GM18868 (cell line): ENCODE data around the gene SELP.
A peak's percentile ranks its signal among the peaks of the same experiment; 100 is the strongest.

Source experiments
- ATAC-seq: cut with Tn5 transposase; IDR thresholded peaks from one replicate; pipeline ENCODE4 v1.9.1; 2021; ENCODE audit warnings: mild to moderate bottlenecking, moderate library complexity; ENCODE audit not compliant: unreplicated experiment

The SELP gene

DNA sequence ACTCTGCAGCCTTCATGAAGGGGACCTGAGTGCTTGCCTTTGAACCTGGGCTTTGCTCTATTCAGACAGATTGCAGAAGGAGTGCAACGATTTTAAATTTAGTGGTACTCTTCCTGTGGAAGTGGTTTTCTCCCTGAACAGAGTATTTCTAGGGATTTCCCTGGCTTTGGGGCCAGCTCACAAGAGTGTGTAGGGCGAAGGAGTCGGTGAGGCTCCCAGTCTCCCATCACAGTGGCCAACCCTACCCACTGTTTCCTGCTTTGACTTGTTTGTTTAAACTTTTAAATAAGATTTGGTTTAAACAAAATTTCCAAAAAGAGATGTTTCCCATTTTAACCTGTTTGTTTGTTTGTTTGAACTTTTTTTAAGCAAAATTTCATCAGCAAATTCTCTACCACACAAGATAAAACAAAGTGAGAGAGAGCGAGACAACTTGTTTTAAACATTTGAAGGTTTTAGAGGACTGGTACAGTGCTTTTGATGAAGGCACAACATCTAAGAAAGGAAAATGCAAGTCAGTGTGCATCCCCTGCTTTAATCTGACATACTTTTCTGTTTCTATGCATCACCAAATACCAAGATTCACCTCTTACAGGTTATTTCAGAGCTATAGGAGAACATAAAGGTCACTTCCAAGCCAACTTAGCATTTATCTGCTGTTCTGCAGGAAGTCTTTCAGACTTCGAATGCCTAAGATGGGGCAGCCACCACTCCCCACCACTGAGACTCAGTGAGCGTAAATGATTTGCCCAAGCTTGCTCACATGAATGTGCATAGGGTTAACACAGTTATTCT, 6.6 kb downstream of the SELP start:
- no peak for ATAC-seq

DNA sequence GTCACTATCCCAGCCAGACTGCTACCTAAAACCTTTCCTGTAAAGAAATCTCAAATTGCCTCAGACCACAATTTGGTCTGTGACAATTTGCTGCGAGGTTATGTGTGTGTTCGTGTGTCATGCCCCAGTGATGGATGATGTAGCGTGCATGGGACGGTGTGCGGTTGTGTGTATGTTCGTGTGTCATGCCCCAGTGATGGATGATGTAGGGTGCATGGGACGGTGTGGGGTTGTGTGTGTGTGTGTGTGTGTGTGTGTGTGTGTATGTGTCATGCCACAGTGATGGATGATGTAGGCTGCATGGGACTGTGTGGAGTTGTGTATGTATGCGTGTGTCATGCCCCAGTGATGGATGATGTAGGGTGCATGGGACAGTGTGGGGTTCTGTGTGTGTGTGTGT, 9.4 kb downstream of the SELP start:
- ATAC-seq, result no peak

DNA sequence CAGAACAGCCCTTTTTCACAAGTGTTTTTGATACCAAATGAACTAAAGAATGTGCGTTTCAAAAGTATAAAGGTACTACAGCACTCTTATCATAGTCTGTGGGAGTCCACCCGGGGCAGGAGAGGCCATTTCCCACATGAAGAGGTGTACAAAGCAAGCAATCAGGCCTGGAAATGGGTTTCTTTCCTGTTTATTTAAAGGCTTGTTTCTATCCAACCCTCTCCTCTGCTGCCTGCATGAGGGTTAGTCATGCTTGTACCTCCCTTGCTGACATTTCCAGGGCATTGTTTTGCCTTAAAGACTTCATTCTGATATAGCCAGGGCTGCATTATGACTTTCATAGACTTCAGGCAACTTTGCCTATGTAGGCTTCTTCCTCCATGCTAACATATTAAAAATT, 11.6 kb downstream of the SELP start:
- ATAC-seq, result no peak

DNA sequence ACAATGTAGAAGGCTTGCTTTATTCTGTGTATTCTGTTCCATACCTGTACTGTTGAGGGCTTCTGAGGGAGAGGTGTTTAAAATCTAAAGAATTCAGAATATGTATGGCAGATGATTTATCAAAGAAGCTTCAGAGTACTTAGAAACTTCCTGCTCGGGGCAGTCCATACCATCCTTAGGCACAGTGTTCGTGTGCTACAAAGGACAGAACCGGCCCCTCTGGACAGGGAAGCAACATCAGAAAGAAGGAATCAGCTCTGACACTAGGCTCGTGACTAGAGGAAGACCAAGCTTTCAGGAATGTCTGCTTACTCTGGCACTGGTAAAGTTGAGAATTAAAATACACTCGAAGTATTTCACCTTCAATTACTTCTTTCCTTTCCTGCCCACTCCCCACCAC, 14.1 kb downstream of the SELP start:
- ATAC-seq, result no peak

DNA sequence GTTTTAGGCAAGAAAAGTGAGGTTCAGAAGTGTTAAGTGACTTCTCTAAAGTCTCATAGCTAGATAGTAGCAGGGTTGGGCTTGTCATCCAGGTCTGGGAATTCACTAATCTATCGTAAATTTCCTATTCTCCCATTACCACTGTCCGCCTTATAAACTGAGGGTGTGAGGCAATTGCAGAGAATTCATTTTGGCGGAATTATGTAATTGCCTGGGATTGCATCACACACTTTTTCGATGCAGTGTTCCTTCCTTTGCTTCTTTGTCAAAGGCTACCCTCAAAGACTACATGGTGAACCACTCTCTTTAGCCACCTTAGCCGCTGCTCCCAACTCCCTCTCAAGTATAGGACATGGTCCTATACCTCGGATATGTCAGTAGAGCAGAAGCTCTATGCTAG, 19.1 kb downstream of the SELP start:
- no peak for ATAC-seq

DNA sequence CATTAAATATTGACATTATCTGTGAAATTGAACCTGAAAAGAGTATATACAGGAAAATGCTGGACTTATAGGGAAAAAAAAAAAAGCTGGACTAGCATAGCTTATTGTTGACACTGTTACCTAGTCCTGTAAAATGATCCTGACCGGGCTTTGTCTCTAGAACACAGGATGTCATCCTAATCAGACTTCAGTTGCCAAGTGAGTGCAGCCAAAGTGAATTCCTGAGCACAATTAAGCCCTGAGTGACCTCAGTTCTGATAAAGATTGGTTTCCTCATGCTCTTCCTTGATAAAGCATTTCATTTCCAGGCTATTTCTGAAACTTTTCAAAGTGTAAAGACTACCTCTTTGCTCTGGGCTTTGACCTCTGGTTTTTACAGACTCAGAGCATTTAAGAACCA, 19.8 kb downstream of the SELP start:
- no peak for ATAC-seq

DNA sequence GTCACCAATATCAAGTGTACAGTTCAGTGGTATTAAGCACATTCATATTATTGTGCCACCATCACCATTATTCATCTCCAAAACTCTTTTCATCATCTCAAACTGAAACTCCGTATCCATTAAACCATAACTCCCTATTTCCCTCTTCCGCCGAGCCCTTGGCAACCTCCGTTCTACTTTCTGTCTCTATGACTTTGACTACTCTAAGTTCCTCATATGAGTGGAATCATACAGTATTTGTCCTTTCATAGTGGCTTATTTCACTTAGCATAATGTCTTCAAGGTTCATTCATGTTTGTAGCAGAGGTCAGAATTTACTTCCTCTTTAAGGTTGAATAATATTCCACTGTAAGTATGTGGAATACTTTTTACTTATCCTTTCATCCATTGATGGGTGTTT, 21.7 kb downstream of the SELP start:
- ATAC-seq, result no peak

DNA sequence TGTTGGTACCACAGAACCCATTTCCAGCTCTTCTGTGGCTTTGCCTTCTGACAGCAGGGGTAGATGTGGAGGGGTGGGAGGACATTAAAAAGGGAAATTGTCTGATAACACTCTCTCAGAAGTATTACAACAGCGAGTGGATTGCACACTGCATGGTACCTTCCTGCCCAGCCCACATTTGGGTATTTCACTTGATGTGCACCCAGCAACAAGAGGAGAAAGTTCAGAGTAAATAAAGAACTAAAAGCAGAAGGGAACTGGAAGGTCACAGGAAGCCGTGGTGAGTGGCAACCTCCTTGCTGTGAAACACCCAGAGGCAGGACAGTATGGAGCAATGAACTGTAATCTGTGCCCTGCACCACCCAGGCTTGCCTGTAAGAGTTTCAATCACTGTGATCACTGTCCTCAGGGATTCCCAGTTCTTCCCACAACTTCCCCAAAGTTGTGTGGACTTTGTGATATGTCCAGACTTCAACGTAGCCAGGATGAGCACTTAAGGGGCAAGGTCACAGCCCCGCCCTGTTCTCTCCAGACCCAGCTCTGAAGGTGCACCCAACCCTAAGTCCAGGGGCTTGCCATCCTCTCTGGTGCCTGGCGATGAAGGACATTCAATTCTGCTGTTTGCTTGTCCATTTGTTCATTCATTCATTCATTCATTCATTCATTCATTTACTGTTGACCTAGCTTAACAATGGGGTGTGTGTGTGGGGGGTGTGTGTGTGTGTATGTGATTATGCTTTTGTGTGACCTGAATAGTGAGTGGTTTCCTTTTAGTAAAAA, 25.0 kb downstream of the SELP start:
- ATAC-seq, result peak; percentile 68

DNA sequence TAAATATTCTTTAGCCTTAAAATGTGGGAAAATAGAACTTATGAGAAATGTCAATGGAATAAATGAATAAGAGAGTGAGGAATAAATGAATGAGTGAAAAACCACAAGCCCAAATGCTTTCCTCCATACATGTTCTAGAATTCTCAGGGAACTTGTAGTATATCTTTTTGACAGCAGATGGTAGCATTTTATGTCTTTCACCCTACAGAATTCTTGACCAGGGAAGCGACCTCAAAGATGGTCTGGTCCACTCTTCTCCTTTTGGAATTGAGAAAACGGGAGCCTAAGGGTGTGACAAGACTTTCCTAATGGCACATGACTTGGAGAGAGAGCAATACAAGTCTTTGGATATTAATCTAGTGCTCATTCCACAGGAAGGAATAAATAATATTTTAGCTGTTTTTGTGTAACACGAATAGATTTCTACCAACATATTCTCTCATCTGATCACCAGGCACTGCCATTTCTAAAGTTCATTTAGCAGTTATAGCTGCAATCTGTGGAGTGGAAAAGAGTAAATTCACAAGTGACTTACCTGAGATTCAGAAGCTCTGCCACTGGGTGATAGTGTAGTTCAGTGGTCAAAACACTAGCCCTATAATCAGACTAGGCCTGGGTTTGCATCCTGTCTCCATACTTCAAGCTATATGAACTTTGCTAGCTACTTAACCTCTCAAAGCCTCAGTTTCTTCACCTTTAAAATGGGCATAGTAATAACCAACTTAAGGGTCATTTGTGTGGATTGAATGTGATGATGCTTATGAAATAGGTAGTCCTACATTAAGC, 28.6 kb downstream of the SELP start:
- ATAC-seq, result peak; percentile 50

DNA sequence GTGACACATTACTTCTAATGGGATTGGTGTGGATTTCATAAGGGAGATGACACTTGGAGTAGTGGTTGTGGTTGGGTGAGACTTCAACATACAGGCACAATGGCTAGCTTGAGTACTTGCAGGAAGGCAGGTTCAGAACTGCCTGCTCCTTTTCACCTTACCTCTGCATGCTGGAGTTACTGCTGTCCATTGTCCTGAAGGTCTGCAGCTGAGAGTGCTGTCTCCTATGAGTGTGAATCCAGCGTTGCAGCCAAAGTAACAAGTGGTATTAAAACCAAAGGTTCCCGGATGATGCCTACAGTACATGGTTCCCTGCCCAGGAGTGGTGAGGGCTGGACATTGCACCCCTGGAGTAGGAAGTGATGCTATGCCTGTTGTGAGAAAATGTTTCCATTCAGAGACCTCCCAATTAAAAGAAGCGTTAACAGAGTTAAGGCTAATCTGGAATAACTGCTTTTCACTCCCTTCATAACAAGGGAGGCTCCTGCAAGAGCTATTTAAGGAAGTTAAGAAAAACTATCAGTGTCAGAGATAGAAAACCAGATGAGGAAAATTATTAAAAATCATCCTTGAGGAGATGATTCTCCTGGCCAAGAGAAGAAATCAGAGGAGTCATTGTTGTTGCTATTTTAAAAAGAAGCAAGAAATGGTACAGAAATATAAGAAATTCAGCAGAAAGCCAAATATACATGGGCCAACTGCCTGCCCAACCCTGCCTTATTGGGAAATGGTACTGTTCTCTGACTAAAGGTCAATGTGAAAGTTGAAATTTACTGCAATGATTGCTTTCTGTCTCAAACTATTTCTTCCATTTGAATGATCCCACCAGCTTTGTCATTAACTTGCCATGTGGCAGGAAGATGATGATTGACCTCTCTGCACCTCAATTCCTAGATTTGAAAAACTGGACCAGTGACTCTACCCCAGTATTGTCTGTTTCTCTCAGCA, 33.9 kb downstream of the SELP start:
- ATAC-seq, result peak; percentile 48

DNA sequence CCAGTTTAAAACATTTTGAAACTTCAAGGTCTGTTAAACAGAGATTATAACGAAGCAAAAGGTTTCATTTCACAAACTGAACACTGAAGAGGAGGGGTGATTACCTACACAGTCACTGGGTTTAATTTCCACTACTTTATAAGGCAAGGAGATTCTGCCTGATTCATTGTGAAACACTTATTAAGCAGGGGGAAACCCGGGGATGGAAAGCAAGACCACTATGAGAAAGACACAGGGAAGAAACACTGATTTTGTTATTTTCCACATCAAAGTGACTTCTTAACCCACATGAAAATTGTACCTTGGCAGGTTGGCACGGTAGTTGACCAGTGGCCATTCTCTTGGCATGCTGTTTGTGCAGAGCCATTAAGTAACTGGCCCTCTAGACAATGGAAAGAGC, 35.5 kb downstream of the SELP start:
- ATAC-seq, result peak; percentile 95

DNA sequence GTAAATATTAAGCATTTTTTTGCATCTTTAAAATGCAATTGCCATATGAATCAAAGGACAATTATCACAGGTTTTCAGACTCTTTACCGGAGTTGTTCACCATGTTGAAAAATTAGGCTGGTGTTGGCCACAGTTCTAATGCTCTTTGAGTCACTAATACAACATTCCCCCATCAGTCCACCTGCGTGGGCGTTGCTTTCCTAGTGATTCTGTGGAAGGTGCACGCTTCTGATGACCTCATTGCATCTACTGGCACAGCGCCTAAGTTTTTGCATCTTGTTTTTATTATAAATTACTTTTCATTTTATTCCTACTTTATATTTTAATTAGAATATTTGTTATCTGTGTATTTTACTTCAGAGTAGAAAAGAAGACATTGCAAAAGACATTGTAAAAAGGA, 39.0 kb downstream of the SELP start:
- no peak for ATAC-seq

DNA sequence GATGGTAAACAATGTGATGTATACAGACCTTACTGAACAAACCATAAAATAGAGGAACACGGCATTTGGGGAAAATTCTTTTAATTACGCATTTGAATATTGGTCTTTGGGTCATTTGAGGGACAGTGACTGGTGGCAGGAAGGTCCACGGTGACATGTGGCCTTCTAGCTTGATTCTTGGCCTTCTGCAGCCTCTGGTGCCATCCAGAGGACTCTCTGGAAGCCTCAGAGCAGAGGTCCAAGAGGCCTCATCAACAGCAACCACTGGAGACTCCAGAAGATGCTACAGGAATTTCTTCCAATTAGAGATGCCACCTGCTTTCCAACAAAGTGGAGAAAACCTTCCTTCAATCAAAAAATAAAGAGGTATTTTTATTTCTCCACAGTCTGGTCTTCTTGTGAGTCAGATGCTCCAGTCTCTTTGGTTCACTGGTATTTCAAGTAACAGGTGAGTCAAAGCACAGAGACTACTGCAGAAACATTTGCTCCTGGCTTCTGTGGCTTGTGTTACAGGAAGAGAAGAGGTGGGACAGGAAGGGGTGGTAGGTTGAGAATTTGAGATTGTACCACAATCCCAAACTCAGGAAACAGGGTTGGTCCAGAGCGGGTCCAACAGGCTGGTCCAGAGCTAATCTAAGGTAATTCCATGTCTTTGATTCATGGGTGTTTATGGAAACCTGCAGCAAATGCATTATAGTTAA, 41.0 kb downstream of the SELP start:
- ATAC-seq, result no peak

DNA sequence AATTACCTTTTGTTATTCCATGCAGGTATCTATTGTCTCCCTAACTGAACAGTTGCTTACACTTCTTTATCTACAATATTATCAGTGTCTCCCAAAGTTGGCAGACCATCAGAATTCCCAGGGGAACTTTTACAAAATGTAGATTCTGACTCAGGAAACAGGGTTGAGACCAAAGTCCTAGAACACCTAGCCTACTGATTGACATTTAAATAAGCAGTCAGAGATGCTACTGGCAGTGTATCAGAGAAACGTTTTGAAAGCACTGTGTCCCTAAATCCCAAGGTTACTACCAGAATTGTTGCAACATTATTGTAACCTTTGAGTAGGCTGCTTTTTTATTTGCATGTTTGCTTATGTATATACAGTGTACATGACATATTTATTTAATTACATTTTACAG, 41.8 kb downstream of the SELP start:
- no peak for ATAC-seq

DNA sequence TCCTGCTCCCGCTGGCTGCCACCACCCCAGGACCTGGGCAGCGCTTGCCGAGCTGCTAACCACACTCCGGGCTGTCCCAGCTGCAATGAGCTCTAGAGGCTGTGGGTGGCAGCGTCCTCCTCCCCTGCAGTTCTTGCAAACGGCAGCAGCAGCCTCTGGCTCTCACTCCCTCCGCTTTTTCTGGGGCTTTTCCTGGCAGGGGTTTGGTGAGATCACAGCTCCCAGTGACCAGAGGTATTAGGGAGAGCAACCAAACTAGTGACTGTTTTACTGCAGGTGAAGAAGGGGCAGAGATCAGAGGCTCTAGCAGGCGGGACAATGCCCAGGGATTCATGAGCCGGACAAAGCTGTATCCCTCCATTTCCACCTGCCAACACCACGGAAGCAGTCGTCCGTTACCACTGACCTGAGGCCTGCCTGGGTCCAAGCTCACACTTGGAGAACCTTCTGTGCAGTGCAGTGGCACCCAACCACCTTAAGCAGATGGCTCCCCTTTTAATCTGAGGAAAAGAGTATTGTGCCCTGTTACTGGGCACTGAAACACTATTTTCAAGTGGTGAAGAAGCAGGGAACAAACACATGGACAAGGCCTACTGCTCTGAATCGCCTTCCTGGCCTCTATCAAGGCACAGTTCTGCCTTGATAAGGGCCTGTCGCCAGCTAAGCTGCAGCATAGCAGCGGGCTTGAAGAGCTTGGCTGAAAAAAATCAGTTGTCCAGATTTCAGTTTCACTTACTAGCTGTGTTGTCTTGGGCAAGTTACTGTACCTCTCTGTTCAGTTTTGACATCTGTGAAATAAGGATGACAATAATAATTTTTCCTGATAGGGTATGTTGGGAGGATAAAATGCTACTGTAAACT, 43.3 kb downstream of the SELP start, which contains the start of gene F5:
TSS of gene F5 (minus strand) at position 87 of the 861 bp plus-strand sequence. CDS start 95 bp downstream, outside the sequence.
- peak; percentile 100 for ATAC-seq

DNA sequence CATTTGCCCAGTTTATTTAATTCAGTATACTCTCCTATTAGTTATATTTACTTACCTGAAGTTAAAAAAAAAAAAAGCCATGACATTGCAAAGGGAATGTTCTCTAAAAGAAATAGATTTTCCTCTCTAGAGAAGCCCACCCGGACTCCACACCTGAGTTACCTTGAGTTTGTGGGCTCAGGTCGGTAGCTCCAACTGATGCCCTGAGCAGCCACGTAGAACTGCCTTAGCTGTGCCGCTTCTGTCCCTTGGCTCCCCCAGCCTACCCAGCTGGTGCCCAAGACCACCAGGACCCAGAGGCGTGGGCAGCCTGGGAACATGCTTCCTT, 43.9 kb downstream of the SELP start:
- ATAC-seq, result peak; percentile 23

DNA sequence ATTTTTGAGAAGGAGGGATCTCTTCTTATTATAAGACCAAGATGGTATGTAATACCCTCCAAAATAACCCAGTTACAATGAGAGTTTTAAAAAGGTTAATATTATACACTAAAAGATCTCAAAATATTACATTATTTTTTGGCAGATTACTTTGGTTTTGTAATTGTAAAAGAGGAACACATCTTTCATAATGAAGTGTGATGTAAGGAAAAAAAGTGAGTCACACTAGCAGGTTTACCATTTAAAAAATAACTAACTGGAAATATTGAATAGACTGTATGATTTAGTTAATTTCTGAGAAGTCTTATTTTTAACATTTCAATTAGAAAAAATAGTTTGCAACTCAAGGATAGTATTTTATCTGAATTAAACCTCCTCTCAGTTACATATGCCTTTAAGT, 44.7 kb downstream of the SELP start:
- ATAC-seq, result no peak

DNA sequence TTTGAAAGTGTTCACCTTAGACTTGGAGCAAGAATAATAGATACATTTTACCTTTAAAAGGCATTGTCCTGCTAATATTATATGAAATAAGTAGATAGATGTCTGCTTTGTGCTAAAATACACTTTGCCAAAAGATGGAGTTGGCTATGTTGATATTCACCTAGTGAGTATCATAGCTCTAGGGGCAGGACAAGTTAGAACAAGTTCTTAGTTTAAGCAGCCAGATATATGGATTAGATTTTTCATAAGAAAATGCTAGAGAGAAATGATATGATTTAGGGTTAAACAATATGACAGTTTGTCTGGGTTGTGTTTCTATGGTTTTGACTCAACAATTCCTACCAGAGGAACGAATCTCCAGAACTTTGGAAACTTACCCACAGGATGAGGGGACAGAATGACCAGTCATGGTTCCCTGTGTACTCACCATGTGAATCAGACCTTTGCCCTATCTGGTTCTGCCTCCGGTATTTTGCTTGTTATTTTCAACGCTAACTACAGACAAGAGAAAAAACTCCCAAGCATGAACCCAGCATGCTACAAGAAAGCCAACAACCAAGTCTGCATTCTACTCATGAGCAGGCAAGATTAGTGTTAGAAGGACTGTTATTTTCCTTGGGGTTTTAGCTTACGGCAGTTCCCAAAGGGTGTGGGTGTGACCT, 45.3 kb downstream of the SELP start:
- ATAC-seq, result no peak
